GM12801 (cell line): Measurements from ENCODE around the gene SELENOT.

ENCODE experiments used
- CTCF ChIP-seq: IDR thresholded peaks from one replicate; pipeline ENCODE4 v1.5.1; 2011; ENCODE audit warnings: control low read depth; ENCODE audit not compliant: insufficient read length; ENCODE audit errors: extremely low read depth

Gene SELENOT

DNA sequence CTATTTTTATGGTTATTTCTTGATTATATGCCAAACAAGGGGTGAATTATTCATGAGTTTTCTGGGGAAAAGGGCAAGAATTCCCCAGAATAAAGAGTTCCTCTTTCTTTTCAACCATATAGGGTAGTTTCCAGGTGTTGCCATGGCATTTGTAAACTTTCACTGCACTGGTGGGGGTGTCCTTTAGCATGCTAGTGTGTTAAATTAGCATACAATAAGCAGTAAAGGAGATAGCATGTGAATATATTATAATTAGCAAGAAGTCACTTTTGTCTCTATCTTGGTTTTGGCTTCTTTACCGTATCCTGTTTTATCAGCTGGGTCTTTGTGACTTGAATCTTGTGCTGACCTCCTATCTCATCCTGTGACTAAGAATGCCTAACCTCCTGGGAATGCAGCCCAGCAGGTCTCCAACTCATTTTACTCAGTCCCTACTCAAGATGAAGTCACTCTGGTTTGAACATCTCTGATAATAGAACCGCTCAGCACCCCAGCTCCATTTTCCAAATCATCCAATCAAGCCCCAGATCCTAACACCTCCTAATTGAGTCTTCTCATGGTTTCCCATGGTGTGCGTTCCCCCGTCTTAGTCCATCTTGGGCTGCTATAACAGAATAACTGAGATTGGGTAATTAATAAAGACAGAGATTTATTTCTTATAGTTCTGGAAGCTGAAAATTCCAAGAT is 3.4 kb upstream of the SELENOT start:
- no peak for TF ChIP-seq CTCF

- TF ChIP-seq CTCF: no peak
Observed at GRCh38 chr3:150602426-150603152, 532 bp upstream of the SELENOT start.

- no peak for TF ChIP-seq CTCF
Observed at GRCh38 chr3:150603980-150604319, 829 bp downstream of the SELENOT start.

DNA sequence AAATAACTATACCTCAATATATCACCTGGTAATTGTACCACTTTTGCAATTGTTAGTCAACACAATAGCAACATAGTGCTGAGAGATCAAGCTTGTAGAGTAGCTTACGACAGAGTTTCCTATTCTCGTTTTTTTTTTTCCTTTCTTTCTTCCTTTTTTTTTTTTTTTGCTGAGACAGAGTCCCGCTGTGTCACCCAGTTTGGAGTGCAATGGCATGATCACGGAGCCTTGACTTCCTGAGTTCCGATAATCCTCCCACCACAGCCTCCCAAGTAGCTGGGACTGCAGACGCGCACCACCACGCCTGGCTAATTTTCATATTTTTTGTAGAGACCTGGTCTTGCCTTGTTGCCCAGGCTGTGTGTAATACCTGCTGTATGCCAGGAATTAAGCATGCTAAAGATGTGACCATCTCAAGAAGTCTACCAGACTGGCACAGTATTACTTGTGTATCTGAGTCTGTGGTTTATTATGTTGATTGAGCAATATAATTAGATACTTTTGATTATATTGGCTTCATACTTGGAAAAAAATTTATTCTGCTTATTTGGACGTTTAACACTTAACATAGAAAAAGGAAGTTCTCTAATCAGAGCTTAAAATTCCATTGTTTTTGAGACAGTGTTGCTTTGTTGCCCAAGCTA is 3.0 kb downstream of the SELENOT start:
- TF ChIP-seq CTCF: no peak

- TF ChIP-seq CTCF: no peak
Observed at GRCh38 chr3:150607267-150608065, 4.3 kb downstream of the SELENOT start.

DNA sequence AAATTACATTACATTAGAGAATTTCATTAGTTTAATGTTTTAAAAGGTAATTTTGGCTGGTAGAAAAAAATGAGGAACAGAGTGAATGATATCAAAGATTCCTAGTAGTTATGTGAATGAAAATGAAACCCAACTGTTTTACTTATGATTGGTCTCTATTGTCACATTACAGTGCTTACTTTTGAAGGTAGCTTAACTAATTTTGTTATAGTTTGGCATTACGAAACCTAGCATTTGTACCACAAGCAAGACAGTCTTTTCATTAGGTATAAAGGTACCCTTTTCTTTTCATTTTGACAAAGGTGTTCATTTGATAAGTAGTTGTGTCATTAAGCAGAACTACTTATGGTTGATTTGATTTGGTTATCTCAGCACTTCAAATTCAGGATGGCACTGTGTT is 6.9 kb downstream of the SELENOT start:
- TF ChIP-seq CTCF: no peak

DNA sequence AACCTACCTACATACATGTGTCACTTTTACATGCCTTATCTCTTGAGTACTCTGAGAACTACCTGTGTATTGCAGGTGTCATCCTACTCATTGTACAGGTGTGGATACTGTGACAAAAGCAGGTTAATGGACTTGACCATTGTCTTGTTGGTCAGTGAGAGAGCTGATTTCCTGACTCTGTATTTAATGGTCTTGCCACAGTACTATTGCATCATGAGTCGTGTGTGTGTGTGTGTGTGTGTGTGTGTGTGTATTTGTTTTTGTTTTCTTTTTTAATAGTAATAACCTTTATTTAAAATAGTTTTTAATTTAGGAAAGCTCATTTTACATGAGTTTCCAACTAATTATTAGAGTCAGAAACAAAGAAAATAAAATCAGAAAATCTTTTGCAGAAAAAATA is 7.7 kb downstream of the SELENOT start:
- no peak for TF ChIP-seq CTCF
